ENCODE data around the gene IGSF21.

DNA sequence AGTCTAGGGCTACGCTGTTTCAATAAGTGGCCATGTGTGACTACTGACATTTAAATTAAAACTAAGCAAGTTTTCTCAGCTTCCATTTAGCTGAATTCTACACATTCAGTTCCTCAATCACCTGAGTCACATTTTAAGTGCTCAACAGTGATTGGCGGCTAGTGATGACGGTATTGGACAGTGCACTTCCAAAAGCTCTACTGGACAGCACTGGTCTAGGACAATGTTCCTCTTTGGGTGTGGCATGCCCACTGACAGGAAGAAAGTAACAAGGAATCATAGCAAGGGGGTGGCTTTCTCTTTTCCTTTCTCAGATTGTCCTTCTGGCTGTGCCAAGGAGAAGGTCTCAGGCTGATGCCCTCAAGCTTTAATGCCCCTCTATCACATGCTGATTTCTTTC is 11.7 kb downstream of the IGSF21 start:
- no peak for TF ChIP-seq EZH2phosphoT487 (IDR thresholded peaks at IDR 0.05; ENCODE audit: low read depth)
- TF ChIP-seq, protein P1, sequence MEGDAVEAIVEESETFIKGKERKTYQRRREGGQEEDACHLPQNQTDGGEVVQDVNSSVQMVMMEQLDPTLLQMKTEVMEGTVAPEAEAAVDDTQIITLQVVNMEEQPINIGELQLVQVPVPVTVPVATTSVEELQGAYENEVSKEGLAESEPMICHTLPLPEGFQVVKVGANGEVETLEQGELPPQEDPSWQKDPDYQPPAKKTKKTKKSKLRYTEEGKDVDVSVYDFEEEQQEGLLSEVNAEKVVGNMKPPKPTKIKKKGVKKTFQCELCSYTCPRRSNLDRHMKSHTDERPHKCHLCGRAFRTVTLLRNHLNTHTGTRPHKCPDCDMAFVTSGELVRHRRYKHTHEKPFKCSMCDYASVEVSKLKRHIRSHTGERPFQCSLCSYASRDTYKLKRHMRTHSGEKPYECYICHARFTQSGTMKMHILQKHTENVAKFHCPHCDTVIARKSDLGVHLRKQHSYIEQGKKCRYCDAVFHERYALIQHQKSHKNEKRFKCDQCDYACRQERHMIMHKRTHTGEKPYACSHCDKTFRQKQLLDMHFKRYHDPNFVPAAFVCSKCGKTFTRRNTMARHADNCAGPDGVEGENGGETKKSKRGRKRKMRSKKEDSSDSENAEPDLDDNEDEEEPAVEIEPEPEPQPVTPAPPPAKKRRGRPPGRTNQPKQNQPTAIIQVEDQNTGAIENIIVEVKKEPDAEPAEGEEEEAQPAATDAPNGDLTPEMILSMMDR (IDR thresholded peaks at IDR 0.05; ENCODE audit: low read depth, low read length) = no peak

Data from OCI-LY3 (cell line).